HUES64 (cell line): ENCODE results near the gene ARHGAP44.

ENCODE experiments used
- H3K27ac ChIP-seq: 2 replicates; pipeline ENCODE4 v1.7.0; 2013; ENCODE audit warnings: low read depth, low read length, inconsistent platforms
- H3K27me3 ChIP-seq: 2 replicates; pipeline ENCODE4 v1.6.1; 2013; ENCODE audit warnings: mild to moderate bottlenecking, low read length; ENCODE audit not compliant: insufficient read depth
- H3K36me3 ChIP-seq: 2 replicates; pipeline ENCODE4 v1.6.1; 2013; ENCODE audit warnings: mild to moderate bottlenecking, low read length; ENCODE audit not compliant: insufficient read depth
- H3K4me1 ChIP-seq: 2 replicates; pipeline ENCODE4 v1.6.1; 2013; ENCODE audit warnings: mild to moderate bottlenecking, low read length, moderate library complexity; ENCODE audit not compliant: insufficient read depth
- H3K4me3 ChIP-seq: 2 replicates; pipeline ENCODE4 v1.5.1; 2013; ENCODE audit warnings: mild to moderate bottlenecking, low read length, moderate library complexity
- H3K9ac ChIP-seq: 2 replicates; pipeline ENCODE4 v1.6.1; 2013; ENCODE audit warnings: mild to moderate bottlenecking, low read depth, low read length
- H3K9me3 ChIP-seq: 2 replicates; pipeline ENCODE4 v1.6.1; 2013; ENCODE audit warnings: low read depth, low read length; ENCODE audit not compliant: insufficient read depth
- WGBS: fragments of 150-250, 120-280 bp; methylation state at CpG from one replicate; pipeline ENCODE4 v1.1.7; 2013; ENCODE audit warnings: missing lambda C conversion rate; 5-methylcytosine and 5-hydroxymethylcytosine counted together

ARHGAP44 gene

DNA sequence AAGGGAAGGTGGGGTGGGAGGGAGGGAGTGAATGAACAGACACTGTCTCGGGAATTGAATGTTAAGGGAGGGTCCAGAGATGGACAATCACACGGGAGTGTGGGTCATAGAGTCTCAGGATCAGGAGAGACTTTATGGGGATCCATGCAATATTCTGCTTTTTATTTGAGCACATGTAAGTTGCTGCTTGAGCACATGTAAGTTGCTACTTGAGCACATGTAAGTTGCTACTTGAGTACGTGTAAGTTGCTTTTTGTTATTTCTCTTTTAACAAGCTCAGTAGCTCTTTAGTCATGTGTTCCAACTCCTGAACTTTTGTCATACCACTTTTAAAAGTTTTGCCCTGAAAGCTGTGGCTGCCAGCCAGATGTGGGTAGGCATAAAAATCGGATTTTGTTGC lies 110.3 kb downstream of the ARHGAP44 start:
- 70% methylated on average over 4 of the region's 4 CpGs for WGBS
- no peak overlapping the region for H3K27ac ChIP-seq
- H3K9me3 ChIP-seq, result no peaks in the 10 kb centered on the region
- peaks cover 16% of the 10 kb centered on the region; the same call in 1 of the 2 replicates for H3K4me1 ChIP-seq
- no peak overlapping the region for H3K4me3 ChIP-seq
- H3K27me3 ChIP-seq, result no peaks in the 10 kb centered on the region
- H3K36me3 ChIP-seq, result no peaks in the 10 kb centered on the region
- no peak overlapping the region for H3K9ac ChIP-seq

DNA sequence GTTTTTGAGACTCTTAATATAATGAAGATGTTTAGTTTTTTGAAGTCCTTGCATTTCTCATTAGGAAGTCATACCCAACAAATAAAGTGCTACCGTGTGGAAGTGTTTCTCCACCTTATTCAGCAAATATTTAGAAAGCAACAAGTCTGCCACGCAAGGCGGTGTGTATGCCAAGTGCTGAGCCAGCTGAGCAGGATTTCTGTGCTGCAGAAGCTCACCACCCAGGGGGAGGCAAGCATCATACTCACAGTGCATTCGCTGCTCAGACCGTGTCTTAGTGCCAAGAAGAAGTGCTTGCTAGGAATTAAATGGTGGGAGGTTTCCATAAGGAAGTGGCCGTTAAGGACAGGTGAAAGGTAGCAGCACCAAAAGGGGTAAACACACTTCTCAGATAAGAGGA lies 111.2 kb downstream of the ARHGAP44 start:
- Histone ChIP-seq H3K36me3 (no peaks in the 10 kb centered on the region), H3K27me3 (no peaks in the 10 kb centered on the region), H3K9me3 (no peaks in the 10 kb centered on the region), H3K4me3 (no peak overlapping the region), H3K4me1 (peaks cover 16% of the 10 kb centered on the region; the same call in 1 of the 2 replicates), H3K9ac (no peak overlapping the region), H3K27ac (no peak overlapping the region)
- WGBS, result 92% methylated on average over 6 of the region's 6 CpGs

DNA sequence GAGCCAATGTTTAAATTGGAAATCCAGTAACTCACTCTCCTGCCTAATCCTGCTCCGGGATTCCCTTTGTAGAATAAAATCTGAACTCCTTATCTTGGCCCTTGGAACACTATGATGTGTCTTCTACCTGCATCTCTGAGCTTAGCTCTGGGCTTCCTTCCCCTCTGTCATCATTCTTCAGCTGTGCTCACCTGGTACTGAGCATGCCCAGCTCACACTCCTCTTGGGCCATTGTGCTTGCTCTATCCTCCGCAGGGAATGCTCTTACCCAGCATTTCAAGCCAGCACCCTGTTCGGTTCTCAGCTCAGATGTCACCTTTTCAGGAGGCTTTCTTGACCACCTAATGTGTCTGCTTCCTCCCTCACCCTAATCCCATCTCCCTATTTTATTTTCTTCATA lies 112.7 kb downstream of the ARHGAP44 start:
- Histone ChIP-seq H3K4me1 (peaks cover 10% of the 10 kb centered on the region; the same call in 1 of the 2 replicates), H3K36me3 (no peaks in the 10 kb centered on the region)
- WGBS, result 92% methylated on average over 3 of the region's 3 CpGs

DNA sequence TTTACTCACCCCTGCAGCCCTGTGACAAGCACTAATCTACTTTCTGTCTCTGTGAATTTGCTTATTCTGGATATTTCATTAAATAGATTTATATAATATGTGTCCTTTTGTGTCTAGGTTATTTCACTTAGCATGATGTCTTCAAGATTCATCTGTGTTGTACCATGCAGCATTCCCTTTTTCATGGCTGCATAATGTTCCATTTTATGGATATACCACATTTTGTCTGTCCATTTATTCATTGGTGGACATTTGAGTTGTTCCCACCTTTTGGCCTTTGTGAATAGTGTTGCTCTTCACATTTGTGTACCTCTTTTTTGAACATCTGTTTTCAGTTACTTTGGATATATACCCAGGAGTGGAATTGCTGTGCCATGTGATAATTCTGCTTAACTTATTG lies 118.2 kb downstream of the ARHGAP44 start:
- Histone ChIP-seq H3K27ac (no peak overlapping the region), H3K4me3 (no peak overlapping the region), H3K4me1 (no peaks in the 10 kb centered on the region), H3K27me3 (no peaks in the 10 kb centered on the region), H3K9me3 (no peaks in the 10 kb centered on the region), H3K9ac (no peak overlapping the region), H3K36me3 (0 out of 2 replicates have a peak, but pooled peaks cover 3% of the 10 kb centered on the region)

More for the DNA sequence above, 112.7 kb downstream of the ARHGAP44 start:
- H3K9me3 ChIP-seq, result no peaks in the 10 kb centered on the region
- no peak overlapping the region for H3K9ac ChIP-seq
- H3K4me3 ChIP-seq, result no peak overlapping the region
- H3K27me3 ChIP-seq, result no peaks in the 10 kb centered on the region
- no peak overlapping the region for H3K27ac ChIP-seq

DNA sequence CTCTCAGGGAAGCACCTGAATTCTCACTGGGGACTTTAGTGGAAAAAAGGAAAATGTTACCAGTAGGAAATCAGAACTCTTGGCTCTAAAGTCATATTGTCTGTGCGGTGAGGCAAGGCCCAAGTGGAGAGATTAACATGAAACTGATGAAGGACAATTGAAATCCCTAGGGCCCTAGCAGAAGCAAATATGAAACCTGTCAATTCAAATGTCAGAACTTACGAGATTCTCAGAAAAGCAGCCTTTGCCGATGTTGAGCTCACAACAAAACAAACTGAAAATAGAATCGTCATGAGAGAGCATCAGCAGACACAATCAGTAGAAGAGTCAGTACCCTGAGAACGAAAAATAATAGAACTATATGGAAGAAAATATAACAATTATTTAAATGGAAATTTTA lies 119.7 kb downstream of the ARHGAP44 start:
- 0 out of 2 replicates have a peak, but pooled peaks cover 3% of the 10 kb centered on the region for H3K36me3 ChIP-seq
- H3K9me3 ChIP-seq, result no peaks in the 10 kb centered on the region
- WGBS, result 97% methylated on average over 4 of the region's 5 CpGs
- no peak overlapping the region for H3K4me3 ChIP-seq
- no peaks in the 10 kb centered on the region for H3K4me1 ChIP-seq
- no peak overlapping the region for H3K9ac ChIP-seq
- H3K27me3 ChIP-seq, result no peaks in the 10 kb centered on the region
- H3K27ac ChIP-seq, result no peak overlapping the region

DNA sequence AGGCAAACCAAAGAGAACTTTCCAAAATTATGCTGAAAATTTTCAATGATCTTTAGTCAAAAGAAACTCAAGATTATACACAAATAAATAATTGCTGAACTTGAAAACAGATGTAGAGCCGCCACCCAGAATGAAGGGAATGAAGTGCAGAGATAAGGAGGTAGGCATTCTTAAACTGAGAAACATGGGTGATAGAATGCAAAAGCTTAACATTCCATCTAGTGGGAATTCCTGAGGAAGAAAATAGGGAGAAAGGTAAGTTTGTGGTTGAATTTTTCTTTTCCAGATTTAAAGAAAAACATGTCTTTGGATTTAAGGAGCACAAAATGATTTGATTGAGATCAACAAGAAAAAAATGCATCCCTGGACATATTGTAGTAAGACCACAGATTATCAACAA lies 120.2 kb downstream of the ARHGAP44 start:
- 85% methylated on average over 1 of the region's 1 CpG for WGBS
- H3K27me3 ChIP-seq, result no peaks in the 10 kb centered on the region

DNA sequence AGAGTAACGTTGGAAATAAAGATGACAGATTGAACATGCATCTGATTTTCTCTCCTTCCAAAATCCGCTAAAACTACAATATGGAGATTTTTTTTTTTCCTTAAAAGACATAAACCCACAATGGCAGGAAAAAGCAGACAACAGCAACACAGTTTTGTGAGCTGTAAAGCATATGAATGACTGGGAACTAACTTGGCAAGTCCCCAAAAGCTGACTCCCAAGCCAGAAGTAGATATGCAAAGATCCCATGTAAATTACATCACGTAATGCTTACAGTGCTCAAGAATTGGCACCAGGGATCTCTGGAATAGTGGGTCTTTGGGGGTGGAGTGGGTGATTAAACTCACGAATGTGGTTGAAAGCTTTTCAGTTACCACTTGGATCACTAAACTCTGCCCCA lies 121.9 kb downstream of the ARHGAP44 start:
- H3K27ac ChIP-seq, result no peak overlapping the region
- no peak overlapping the region for H3K4me3 ChIP-seq
- H3K36me3 ChIP-seq, result peaks cover 9% of the 10 kb centered on the region
- no peaks in the 10 kb centered on the region for H3K4me1 ChIP-seq
- no peaks in the 10 kb centered on the region for H3K9me3 ChIP-seq
- 91% methylated on average over 2 of the region's 4 CpGs for WGBS
- no peak overlapping the region for H3K9ac ChIP-seq
- H3K27me3 ChIP-seq, result no peaks in the 10 kb centered on the region

More for the DNA sequence above, 120.2 kb downstream of the ARHGAP44 start:
- Histone ChIP-seq H3K9me3 (no peaks in the 10 kb centered on the region), H3K27ac (no peak overlapping the region), H3K36me3 (0 out of 2 replicates have a peak, but pooled peaks cover 3% of the 10 kb centered on the region), H3K4me3 (no peak overlapping the region), H3K9ac (no peak overlapping the region), H3K4me1 (no peaks in the 10 kb centered on the region)

DNA sequence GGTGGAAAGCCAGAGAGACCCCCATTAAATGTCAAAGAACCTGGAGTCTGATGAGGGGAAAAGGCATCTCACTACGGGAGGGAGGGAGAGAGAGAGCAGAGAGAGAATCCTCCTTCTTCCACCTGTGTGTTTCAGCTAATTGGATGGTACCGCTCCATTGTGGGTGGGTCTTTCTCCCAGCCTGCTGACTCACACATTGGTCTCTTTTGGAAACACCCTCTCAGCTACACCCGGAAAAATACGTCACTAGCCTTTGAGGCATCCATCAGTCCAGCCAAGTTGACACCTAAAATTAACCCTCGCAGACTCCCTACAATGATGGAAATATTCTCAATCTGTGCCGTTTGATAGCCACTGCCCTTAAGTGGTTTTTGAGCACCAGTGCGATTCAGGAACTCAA lies 128.1 kb downstream of the ARHGAP44 start:
- Histone ChIP-seq H3K9me3 (no peaks in the 10 kb centered on the region), H3K27me3 (no peaks in the 10 kb centered on the region), H3K4me3 (no peak overlapping the region), H3K27ac (no peak overlapping the region), H3K9ac (no peak overlapping the region), H3K4me1 (no peaks in the 10 kb centered on the region), H3K36me3 (peaks cover 31% of the 10 kb centered on the region)
- 95% methylated on average over 7 of the region's 7 CpGs for WGBS

DNA sequence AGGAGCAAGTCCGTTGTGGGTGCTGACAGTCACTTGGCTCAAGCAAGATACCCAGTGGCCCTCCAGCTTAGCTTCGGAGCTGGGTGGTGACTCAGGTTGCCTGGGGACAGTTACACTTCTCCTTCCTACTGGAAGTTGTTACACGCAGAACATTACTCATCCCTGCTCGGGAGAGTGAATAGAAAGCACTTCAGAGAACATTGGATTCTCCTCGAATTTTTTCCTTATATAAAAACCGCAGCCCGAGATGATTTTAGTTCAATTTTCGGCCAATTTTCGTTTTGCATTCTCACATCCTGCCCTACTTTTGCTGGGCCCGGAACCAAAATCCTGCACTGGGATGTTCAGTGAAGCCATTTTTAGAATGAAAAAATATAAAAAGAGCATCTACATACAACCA lies 128.8 kb downstream of the ARHGAP44 start:
- Histone ChIP-seq H3K27me3 (no peaks in the 10 kb centered on the region), H3K27ac (no peak overlapping the region), H3K4me1 (no peaks in the 10 kb centered on the region), H3K9me3 (no peaks in the 10 kb centered on the region), H3K36me3 (peaks cover 32% of the 10 kb centered on the region), H3K9ac (no peak overlapping the region), H3K4me3 (no peak overlapping the region)
- WGBS, result 94% methylated on average over 10 of the region's 10 CpGs

DNA sequence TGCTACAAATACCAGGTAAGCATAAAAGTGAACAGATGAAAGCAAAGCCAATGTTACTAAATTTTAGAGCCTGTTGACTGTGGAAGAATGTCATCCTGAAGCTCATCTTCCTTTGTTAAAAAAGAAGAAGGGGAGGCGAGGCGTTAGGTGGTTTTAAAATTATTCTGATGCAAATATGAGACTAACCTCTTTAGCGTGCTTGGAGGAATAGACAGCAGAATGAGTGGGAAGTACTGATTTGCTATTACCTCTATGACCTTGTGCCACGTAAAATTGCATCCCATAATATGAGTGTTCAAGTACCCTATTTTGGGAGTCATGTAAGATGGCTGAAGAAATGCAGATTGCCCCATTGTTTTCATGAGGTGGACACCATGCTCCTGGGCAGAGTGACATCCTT lies 132.8 kb downstream of the ARHGAP44 start:
- Histone ChIP-seq H3K4me1 (no peaks in the 10 kb centered on the region), H3K27me3 (no peaks in the 10 kb centered on the region), H3K4me3 (no peak overlapping the region), H3K27ac (no peak overlapping the region), H3K9me3 (no peaks in the 10 kb centered on the region), H3K36me3 (peaks cover 18% of the 10 kb centered on the region; the same call in 1 of the 2 replicates), H3K9ac (no peak overlapping the region)
- 96% methylated on average over 4 of the region's 4 CpGs for WGBS

DNA sequence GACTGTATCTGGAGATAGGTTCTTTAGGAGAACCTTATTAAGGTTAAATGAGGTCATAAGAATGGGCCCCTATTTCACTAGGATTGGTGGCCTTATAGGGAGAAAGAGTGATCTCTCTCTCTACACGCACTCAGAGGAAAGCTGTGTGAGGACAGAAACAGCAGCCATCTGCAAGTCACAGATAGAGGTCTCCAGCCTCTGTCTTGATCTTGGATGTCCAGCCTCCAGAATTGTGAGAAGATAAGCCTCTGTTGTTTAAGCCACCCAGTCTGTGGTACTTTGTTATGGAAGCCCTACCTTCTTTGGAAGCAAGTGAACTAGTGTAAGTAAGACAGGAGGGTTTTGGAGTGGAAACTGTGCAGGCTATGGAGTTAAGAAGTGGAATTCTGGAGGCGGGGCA lies 135.3 kb downstream of the ARHGAP44 start:
- Histone ChIP-seq H3K4me1 (no peaks in the 10 kb centered on the region), H3K27ac (no peak overlapping the region), H3K27me3 (no peaks in the 10 kb centered on the region), H3K36me3 (peaks cover 9% of the 10 kb centered on the region; the same call in 1 of the 2 replicates), H3K9me3 (no peaks in the 10 kb centered on the region), H3K4me3 (no peak overlapping the region), H3K9ac (no peak overlapping the region)
- 93% methylated on average over 2 of the region's 2 CpGs for WGBS

DNA sequence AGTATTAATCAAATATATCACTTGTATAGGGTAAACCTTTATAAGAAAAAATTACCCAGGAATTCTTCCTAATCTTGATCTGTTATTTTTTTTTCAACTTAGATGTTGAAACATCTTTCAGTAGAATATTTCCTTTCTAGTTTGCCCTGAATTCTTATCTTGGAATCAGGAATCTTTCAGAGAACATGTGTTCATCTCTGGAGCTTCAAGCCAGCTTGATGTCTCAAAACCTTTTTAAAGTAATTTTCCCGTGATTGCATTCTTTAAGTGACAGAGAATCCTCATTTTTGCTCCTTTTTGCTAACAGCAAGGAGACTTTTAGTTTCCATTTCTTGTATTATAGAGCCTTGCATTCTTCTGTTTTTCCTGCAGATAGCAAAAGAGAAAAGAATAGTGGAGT lies 137.7 kb downstream of the ARHGAP44 start:
- H3K4me1 ChIP-seq, result no peaks in the 10 kb centered on the region
- no peak overlapping the region for H3K27ac ChIP-seq
- WGBS, result 96% methylated on average over 1 of the region's 1 CpG
- peaks cover 9% of the 10 kb centered on the region; the same call in 1 of the 2 replicates for H3K36me3 ChIP-seq
- no peaks in the 10 kb centered on the region for H3K9me3 ChIP-seq
- no peak overlapping the region for H3K4me3 ChIP-seq
- H3K9ac ChIP-seq, result no peak overlapping the region
- H3K27me3 ChIP-seq, result no peaks in the 10 kb centered on the region
